GM21528 (cell line): Measurements from ENCODE around the gene RBP7.

Experiments
- ATAC-seq: cut with Tn5 transposase; IDR thresholded peaks from one replicate; pipeline ENCODE4 v1.9.1; 2021; ENCODE audit warnings: mild to moderate bottlenecking, moderate library complexity; ENCODE audit not compliant: unreplicated experiment, low FRiP score

The RBP7 gene

GRCh38 chr1:10064416-10065343, 67.7 kb downstream of the RBP7 start:
- ATAC-seq: no peak

- ATAC-seq: no peak
These were observed 68.3 kb downstream of the RBP7 start for GRCh38 chr1:10065344-10065685.
